Measurements from ENCODE around the gene PRKCSH.
A peak's percentile ranks its signal among the peaks of the same experiment; 100 is the strongest.
"Not testable (repeated sequence)": the region's sequence is repeated elsewhere in the genome, so short reads cannot be mapped to it uniquely, and the experiment has no call there.

Gene PRKCSH

DNA sequence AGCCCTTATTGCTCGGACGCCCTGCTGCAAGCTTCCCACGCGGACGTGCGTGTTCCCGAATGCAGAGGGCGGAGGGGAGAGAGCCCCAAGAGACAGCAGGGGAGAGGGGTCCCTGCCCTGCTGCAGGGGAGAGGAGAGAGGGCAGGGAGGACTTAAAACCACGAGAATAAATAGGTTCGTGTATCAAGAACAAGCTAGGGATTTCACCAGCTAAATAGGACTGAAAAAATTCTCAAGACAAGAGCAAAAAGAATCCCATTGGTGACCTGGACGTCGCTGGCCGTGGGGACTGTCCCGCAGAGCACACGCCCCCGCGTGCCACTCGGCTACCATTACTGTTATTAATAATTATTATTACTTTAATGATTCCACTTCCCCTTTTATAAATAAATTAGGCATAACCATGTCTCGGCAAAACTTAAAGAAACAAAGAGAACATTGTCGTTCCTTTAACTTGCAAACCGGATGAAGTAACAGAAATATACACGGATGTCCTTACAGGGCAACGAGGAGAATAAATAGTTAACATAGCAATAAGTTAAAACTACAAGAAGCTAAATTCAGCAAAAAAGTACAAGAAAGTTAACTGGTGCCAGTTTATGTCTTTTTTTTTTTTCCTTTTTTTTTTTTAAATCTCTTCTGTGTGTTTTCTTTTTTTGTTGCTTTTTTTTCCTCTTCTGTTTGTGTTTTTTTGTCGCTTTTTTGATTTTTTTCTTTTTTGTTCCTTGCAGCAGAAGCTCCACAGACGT is 16.6 kb downstream of the PRKCSH start:
- H2AFZ ChIP-seq (ENCODE audit: low read depth, low read length): 0 out of 2 replicates have a peak overlapping the region, but pooled peaks have one; percentile 13
- no peaks in the 10 kb centered on the region for H4K20me1 ChIP-seq (ENCODE audit: insufficient read depth, low read length)
- H3K9me3 ChIP-seq (ENCODE audit: insufficient read depth, low read length): no peaks in the 10 kb centered on the region
- H3K4me1 ChIP-seq (ENCODE audit: low read length): peaks cover 17% of the 10 kb centered on the region
- peaks cover 20% of the 10 kb centered on the region for H3K36me3 ChIP-seq (replicated peaks; ENCODE audit: low read depth, low read length)
- H3K4me2 ChIP-seq (ENCODE audit: low read length): peak overlapping the region; percentile 63
- no peaks in the 10 kb centered on the region for H3K27me3 ChIP-seq (ENCODE audit: low read depth, low read length)
- H3K4me3 ChIP-seq (ENCODE audit: low read length): peak overlapping the region; percentile 82
- TF ChIP-seq EZH2phosphoT487 (IDR thresholded peaks at IDR 0.05; ENCODE audit: low read depth): no peak
- TF ChIP-seq, protein P1, sequence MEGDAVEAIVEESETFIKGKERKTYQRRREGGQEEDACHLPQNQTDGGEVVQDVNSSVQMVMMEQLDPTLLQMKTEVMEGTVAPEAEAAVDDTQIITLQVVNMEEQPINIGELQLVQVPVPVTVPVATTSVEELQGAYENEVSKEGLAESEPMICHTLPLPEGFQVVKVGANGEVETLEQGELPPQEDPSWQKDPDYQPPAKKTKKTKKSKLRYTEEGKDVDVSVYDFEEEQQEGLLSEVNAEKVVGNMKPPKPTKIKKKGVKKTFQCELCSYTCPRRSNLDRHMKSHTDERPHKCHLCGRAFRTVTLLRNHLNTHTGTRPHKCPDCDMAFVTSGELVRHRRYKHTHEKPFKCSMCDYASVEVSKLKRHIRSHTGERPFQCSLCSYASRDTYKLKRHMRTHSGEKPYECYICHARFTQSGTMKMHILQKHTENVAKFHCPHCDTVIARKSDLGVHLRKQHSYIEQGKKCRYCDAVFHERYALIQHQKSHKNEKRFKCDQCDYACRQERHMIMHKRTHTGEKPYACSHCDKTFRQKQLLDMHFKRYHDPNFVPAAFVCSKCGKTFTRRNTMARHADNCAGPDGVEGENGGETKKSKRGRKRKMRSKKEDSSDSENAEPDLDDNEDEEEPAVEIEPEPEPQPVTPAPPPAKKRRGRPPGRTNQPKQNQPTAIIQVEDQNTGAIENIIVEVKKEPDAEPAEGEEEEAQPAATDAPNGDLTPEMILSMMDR (IDR thresholded peaks at IDR 0.05; ENCODE audit: low read depth, low read length): no peak
- H3K9ac ChIP-seq (ENCODE audit: low read length): peak overlapping the region; percentile 88
- peak overlapping the region; percentile 60 for H3K27ac ChIP-seq (ENCODE audit: low read length)
- peaks cover 26% of the 10 kb centered on the region for H3K79me2 ChIP-seq (ENCODE audit: low read length)

DNA sequence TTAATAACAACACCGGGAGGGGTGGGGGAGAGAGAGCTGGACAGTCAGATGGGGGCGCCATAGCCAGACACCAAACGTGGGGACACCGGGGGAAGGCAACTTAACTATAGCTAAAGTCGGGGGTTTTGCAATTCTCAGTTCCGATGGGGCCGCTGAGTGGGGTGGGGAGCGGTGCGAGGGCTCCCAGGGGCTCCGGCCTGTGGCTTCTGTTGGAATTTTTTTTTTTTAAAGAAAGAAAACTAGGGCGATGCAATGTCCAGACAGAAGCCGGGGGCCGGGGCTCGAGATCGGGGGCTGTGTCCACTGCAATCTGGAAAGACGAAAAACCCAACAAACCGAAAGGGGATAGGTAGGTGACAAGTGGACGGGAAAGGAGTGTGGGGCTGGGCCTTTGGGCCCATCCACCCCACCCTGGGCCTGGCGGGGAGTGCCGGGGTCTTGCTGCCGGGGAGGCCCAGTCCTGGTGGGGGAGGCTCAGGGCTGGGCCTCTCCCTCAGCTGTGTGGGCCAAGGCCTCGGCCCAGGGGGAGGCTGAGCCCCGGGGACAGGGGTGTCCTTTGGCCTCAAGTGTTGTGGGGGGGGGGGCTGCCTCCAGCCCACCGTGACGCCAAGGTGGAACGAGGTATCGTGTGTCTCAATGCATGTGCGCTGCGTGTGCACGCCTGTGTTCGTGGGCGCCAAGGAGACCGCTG is 17.3 kb downstream of the PRKCSH start:
- TF ChIP-seq, protein P1 (IDR thresholded peaks at IDR 0.05; ENCODE audit: low read depth, low read length): peak; percentile 83
- TF ChIP-seq EZH2phosphoT487 (IDR thresholded peaks at IDR 0.05; ENCODE audit: low read depth): no peak
- Histone ChIP-seq H3K27me3 (ENCODE audit: low read depth, low read length) (no peaks in the 10 kb centered on the region), H4K20me1 (ENCODE audit: insufficient read depth, low read length) (no peaks in the 10 kb centered on the region), H3K36me3 (replicated peaks; ENCODE audit: low read depth, low read length) (peaks cover 20% of the 10 kb centered on the region), H3K9ac (ENCODE audit: low read length) (peak overlapping the region; percentile 88), H3K4me1 (ENCODE audit: low read length) (peaks cover 17% of the 10 kb centered on the region), H3K79me2 (ENCODE audit: low read length) (peaks cover 26% of the 10 kb centered on the region), H3K9me3 (ENCODE audit: insufficient read depth, low read length) (no peaks in the 10 kb centered on the region), H3K27ac (ENCODE audit: low read length) (peak overlapping the region; percentile 60), H3K4me2 (ENCODE audit: low read length) (peak overlapping the region; percentile 63), H2AFZ (ENCODE audit: low read depth, low read length) (peak overlapping the region; percentile 13; the same call in 1 of the 2 replicates), H3K4me3 (ENCODE audit: low read length) (peak overlapping the region; percentile 82)

DNA sequence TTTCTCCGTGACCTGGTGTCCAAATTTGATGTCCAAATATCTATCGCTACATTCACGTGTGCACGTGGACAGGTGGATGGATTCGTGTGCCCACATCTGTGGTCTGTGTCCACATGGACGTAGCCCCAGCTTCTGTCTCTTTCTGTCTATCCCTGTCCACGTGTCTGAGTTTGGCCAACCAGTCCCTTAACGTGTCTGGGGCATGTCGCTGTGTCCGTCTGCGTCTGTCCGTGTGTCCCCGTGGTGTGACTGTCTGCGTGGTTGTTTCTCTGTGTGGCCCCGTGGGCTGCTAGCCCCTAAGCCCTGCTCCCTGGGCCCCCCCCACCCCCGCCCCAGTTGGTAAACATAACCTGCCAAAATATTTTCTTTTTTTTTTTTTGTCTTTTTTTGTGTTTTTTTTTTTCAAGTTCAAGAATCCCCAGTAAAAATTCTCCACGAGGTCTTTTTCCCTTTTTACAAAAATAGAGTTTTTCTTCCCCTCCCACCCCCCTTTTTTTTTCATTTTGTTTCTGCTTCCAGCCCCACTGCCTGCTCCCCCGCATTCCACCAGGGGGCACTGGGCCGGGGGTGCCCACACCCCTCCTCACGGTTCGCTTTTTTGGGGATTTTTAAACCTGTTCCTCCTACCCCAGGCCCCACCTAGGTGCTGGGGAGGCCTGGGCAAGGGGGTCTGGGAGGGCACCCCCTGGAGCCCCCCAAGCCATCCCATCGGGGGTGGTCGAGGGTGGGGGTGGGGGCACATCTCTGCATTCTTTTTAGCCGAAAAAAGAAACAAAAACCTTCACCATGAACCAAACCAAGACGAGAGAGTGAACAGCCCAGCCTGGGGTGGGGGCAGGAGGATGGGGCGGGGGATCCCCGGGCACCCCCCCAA is 18.3 kb downstream of the PRKCSH start:
- Histone ChIP-seq H2AFZ (ENCODE audit: low read depth, low read length) (peak overlapping the region; percentile 13; the same call in 1 of the 2 replicates), H3K36me3 (replicated peaks; ENCODE audit: low read depth, low read length) (peaks cover 12% of the 10 kb centered on the region), H3K4me2 (ENCODE audit: low read length) (peak overlapping the region; percentile 63), H3K79me2 (ENCODE audit: low read length) (peaks cover 26% of the 10 kb centered on the region), H3K27ac (ENCODE audit: low read length) (peak overlapping the region; percentile 60), H4K20me1 (ENCODE audit: insufficient read depth, low read length) (no peaks in the 10 kb centered on the region), H3K4me3 (ENCODE audit: low read length) (peak overlapping the region; percentile 82), H3K4me1 (ENCODE audit: low read length) (peaks cover 17% of the 10 kb centered on the region), H3K9ac (ENCODE audit: low read length) (peak overlapping the region; percentile 88), H3K9me3 (ENCODE audit: insufficient read depth, low read length) (no peaks in the 10 kb centered on the region), H3K27me3 (ENCODE audit: low read depth, low read length) (no peaks in the 10 kb centered on the region)
- no peak for TF ChIP-seq EZH2phosphoT487 (IDR thresholded peaks at IDR 0.05; ENCODE audit: low read depth)
- TF ChIP-seq, protein P1 (IDR thresholded peaks at IDR 0.05; ENCODE audit: low read depth, low read length): peak; percentile 81

DNA sequence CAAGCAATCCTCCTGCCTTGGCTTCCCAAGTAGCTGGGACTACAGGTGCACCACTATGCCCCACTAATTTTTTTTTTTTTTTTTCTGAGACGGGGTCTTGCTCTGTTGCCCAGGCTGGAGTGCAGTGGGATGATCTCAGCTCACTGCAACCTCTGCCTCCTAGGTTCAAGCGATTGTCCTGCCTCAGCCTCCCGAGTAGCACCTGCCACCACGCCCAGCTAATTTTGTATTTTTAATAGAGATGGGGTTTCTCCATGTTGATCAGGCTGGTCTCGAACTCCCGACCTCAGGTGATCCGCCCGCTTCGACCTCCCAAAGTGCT is 19.8 kb downstream of the PRKCSH start:
- H3K4me2 ChIP-seq (ENCODE audit: low read length); H3K27ac ChIP-seq (ENCODE audit: low read length); H3K27me3 ChIP-seq (ENCODE audit: low read depth, low read length); H3K36me3 ChIP-seq (replicated peaks; ENCODE audit: low read depth, low read length); H3K4me3 ChIP-seq (ENCODE audit: low read length); H4K20me1 ChIP-seq (ENCODE audit: insufficient read depth, low read length); H2AFZ ChIP-seq (ENCODE audit: low read depth, low read length); H3K9me3 ChIP-seq (ENCODE audit: insufficient read depth, low read length); H3K9ac ChIP-seq (ENCODE audit: low read length): not testable (repeated sequence)
- Histone ChIP-seq H3K4me1 (ENCODE audit: low read length) (peaks cover 17% of the 10 kb centered on the region), H3K79me2 (ENCODE audit: low read length) (peaks cover 26% of the 10 kb centered on the region)

All from OCI-LY3 (cell line).